Activated CD4-positive, CD25-positive, alpha-beta regulatory T cell treated with anti-CD3 and anti-CD28 coated beads, Interleukin-2, amount 50 U/mL, for 72 hours (primary cell): ENCODE measurements around the gene TNFRSF6B.
A peak's percentile ranks its signal among the peaks of the same experiment; 100 is the strongest.
"Not testable (repeated sequence)": the region's sequence is repeated elsewhere in the genome, so short reads cannot be mapped to it uniquely, and the experiment has no call there.

Experiments used
- DNase-seq: peaks from one replicate; pipeline ENCODE4 v3.0.0; 2021

Gene TNFRSF6B

DNA sequence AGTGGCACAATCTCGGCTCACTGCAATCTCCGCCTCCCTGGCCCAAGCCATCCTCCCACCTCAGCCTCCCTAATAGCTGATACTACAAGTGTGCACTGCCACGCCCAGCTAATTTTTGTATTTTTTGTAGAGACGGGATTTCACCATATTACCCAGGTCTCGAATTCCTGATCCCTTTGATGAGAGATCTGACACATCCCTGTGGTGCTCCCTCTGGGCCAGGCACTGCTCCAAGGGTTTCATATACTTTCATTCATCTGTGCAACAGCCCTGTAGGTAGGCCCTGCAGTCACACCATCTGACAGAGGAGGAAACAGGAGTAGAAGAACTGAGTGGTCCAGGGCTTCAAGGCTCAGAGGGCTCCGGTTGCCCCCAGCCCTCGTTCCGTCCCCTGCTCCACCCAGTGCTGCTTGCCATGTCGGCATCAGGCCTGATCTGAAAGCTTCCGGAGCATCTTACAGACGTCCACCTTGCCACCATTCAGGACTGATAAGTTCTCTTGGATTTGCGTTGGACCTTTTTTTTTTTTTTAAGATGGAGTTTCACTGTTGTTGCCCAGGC lies 14.7 kb downstream of the TNFRSF6B start:
- DNase-seq, result no peak

DNA sequence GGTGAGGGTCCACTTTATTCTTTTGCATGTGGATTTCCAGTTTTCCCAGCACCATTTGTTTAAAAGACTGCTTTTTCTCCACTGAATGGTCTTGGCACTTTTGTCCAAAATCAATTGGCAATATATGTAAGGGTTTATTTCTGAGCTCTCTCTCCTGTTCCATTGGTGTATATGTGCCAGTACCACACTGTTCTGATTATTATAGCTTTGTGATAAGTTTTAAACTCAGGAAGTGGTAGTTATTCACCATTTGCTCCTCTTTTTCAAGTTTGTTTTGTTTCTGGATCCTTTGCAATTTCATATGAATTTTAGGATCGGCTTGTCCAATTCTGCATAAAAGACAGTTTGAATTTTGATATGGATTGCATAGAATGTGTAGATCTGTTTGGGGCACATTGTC lies 15.7 kb downstream of the TNFRSF6B start:
- DNase-seq, result no peak

DNA sequence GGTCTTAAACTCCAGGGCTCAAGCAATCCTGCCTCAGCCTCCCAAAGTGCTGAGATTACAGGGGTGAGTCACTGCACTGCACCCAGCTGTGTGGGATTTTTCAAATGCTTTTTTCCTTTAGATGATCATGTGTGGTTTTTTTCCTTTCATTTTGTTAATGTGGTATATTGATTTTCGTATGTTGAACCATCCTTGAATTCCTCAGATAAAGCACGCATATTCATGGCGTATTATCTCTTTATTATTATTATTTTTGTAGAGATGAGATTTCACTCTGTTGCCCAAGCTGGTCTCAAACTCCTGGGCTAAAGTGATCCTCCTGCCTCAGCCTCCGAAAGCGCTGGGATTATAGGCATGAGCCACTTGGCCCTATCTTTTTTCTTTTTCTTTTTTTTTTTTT lies 18.4 kb downstream of the TNFRSF6B start:
- no peak for DNase-seq

DNA sequence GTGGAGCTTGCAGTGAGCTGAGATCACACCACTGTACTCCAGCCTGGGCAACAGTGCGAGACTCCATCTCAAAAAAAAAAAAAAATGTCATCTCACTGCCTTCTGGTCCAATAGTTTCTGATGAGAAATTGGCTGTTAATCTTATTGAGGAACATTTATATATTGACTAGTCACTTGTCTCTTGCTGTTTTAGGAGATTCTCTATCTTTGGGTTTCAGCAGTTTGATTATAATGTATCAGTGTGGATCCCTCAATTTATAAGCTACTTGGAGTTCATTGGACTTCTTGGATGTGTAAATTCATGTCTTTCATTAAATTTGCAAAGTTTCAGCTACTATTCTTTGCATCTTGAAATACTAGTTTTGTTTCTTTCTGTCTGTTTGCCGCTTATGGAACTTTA lies 22.5 kb downstream of the TNFRSF6B start:
- DNase-seq, result no peak

DNA sequence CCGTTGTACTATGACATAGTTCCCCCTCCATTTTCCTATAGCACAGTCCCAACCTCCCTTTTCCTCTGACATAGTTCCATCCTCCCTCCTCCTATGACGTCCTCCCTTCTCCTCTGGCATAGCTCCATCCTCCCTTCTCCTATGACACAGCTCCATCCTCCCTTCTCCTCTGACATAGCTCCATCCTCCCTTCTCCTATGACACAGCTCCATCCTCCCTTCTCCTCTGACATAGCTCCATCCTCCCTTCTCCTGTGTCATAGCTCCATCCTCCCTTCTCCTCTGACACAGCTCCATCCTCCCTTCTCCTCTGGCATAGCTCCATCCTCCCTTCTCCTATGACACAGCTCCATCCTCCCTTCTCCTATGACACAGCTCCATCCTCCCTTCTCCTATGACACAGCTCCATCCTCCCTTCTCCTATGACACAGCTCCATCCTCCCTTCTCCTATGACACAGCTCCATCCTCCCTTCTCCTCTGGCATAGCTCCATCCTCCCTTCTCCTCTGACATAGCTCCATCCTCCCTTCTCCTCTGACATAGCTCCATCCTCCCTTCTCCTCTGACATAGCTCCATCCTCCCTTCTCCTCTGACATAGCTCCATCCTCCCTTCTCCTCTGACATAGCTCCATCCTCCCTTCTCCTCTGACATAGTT lies 26.6 kb downstream of the TNFRSF6B start:
- DNase-seq, result not testable (repeated sequence)

DNA sequence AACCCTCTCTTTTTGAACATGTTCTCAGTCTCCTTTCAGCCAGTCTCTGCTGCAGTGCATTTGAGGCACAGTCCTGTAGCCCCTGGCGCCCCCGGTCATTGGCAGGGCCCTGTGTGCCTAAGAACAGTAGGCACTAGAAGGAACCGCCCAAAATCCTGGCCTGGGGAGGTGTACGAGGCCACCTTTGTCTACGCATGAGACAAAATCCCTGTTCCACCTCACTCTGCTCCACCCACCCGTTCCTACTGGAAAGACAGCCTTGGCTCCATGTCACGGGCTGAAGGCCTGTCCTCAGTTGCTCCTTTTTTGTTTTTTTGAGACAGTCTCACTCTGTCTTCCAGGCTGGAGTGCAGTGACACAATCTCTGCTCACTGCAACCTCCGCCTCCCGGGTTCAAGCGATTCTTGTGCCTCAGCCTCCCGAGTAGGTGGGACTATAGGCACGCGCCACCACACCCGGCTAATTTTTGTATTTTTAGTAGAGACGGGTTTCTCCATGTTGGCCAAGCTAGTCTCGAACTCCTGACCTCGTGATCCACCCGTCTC lies 33.8 kb downstream of the TNFRSF6B start:
- DNase-seq, result not testable (repeated sequence)

DNA sequence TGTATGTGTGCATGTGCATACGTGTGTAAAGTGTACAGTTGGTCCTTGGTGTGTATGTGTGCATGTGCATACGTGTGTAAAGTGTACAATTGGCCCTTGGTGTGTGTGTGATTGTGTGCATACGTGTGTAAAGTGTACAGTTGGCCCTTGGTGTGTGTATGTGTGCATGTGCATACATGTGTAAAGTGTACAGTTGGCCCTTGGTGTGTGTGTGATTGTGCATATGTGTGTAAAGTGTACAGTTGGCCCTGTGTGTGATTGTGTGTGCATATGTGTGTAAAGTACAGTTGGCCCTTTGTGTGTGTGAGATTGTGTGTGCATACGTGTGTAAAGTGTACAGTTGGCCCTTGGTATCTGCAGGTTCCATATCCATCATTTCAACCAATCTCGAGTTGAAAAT lies 35.0 kb downstream of the TNFRSF6B start:
- DNase-seq, result no peak

DNA sequence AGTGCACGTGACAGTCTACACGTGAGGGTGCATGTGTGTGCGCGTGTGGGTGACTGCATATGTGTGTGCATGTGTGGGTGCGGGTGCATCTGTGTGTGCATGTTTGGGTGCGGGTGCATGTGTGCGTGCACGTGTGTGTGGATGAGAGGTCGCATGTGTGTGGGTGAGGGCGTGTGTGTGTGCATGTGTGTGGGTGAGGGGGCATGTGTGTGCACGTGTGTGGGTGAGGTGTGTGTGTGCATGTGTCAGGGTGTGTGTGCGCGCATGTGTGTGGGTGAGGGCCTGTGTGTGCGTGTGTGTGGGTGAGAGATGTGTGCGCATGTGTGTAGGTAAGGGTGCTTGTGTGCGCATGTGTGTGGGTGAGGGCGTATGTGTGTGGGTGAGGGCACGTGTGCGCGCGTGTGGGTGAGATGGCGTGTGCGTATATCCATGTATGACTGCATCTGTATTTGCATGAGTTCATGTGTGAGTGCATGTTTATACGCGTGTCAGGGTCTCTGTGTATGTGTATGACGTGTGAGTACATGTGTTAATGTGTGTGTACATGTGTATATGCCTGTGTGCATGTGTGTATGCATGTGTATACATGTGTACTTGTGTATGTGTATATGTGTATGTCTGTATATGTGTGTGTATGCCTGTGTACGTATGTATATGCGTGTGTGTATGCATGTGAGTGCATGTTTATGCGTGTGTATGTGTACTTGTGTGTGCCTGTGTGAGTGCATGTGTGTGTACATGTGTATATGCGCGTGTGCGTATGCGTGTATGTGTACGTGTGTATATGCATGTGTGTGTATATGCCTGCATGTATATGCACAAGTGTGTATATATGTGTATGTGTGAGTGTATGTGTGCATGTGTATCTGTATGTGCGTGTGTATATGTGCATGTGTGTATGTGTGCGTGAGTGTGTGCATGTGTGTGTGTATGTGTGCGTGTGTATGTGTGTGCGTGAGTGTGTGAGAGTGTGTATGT lies 36.0 kb downstream of the TNFRSF6B start:
- no peak for DNase-seq

DNA sequence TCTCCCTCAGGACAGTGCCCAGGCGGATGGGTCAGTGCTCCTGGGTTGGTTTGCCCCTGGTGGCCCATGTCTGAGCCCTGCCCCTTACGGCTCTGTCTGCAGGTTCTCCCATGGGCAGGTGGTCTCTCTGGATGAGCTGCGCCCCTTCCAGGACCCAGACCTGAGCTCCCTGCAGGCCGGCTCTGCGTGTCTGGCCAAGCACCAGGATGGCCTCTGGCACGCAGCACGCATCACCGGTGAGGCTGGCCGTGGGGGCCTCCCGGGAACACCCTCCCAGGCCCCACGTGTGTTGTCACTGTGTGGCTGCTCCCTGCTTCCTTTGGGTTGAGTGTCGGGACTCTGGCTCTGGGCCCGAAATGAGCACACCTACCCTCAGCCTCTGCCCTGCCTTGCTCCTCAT lies 36.7 kb downstream of the TNFRSF6B start:
- no peak for DNase-seq

DNA sequence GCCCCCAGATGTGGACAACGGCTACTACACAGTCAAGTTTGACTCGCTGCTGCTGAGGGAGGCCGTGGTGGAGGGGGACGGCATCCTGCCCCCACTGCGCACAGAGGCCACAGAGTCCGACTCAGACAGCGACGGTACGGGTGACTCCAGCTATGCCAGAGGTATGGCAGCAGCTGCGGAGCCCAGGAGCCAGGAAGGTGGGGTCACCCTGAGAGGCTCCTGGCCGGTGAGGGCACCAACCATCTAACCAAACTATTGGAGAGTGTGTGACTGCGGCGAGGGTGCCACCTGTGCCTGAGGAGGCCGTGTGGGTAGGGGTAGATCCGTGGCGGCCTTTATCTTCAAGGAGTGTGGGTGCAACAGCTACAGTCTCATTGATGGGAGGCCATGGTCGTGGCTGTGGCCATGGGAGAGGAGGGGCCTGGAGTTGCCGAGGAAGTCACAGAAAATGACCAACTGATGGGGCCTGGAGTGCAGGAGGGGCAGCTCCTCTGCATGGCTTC lies 37.2 kb downstream of the TNFRSF6B start:
- DNase-seq, result no peak

DNA sequence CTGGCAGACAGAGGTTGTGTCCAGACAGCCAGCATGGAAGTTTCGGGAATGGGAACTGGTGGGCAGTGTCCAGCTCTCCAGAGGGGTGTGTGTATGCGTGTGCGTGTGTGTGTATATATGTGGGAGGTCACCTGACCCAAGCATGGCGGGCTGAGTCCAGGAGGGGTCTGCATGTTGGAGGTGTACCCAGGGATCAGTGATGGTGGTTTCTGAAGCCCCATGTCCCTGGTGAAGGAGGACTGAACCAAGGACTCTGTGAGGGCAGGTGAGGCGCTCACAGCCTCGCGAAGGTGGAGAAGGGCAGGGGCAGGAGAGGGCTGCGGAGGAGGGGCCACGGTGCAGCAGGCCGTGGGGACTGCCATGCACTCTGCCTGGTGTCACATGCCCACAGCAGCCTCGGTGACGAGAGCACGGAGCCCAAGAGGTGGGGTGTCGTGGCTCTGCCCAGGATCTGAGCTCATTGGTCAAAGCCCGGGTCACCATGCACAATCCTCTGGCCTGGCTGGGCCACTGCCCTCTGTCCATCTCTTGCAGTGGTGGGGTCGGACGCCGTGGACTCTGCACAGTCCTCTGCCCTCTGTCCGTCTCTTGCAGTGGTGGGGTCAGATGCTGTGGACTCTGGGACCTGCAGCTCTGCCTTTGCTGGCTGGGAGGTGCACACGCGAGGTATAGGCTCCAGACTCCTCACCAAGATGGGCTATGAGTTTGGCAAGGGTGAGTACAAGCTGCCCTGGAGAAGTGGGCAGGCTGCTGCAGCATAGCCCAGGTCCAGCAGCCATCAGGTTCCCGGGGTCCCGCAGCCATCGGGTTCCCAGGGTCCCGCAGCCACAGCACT lies 37.9 kb downstream of the TNFRSF6B start:
- DNase-seq, result no peak

DNA sequence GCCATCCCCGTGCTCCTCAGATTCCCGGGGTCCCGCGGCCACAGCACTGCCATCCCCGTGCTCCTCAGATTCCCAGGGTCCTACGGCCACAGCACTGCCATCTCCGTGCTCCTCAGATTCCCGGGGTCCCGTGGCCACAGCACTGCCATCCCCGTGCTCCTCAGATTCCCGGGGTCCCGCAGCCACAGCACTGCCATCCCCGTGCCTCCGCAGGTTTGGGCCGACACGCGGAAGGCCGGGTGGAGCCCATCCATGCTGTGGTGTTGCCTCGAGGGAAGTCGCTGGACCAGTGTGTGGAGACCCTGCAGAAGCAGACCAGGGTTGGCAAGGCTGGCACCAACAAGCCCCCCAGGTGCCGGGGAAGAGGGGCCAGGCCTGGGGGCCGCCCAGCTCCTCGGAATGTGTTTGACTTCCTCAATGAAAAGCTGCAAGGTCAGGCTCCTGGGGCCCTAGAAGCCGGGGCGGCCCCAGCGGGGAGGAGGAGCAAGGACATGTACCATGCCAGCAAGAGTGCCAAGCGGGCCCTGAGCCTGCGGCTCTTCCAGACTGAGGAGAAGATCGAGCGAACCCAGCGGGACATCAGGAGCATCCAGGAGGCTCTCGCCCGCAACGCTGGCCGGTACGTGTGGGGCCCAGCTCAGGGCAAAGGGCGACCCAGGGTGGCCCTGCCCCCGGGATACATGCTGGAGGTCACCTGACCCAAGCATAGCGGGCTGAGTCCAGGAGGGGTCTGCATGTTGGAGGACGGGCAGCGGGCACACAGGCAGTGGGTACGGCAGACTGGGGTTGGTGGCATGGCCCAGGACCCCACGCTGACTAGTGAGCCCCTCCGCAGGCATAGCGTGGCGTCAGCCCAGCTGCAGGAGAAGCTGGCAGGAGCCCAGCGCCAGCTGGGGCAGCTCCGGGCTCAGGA lies 38.8 kb downstream of the TNFRSF6B start:
- no peak for DNase-seq

DNA sequence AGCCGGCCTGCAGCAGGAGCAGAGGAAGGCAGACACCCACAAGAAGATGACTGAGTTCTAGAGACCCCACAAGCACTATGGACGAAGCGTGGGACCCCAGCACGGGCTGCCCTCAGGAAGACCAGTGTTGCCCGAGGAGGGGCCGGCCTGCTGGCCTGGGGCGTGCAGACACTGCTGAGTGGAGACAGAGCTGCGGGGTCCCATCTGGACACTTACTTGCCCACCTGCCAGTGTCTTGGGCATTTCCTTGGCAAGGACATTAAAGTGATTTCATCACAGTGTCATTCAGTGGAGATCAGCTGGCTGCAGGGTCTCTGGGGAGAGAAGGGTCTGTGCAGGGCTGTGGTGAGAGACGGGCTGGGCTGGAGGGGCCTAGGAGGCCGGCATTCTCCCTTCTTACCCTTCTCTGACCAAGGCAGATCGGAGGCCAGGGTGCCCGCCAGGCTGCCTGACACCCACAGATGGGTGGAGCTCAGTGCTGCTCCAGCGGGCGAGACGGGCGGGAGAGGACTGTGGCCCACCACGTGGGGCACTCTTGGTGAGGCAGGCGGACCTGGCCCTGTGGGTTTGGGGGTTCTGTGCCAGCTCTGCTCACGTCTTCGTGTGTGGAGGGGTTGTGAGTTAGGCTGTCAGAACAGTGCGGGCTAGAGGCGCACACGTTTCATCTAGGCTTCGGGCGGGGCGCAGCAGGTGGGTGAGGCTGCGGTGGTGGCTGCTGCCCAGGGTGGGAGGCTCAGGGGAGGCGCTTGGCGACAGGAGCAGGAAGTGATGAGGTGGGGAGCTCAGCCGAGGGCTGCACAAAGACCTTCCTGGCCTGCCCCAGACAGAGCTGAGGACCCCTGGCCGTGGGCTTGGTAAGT lies 39.6 kb downstream of the TNFRSF6B start, which contains the start of gene LIME1:
Gene LIME1, plus strand, starts transcription at position 806 of the 860 bp plus-strand sequence. CDS start 886 bp downstream, outside the sequence.
- peak; percentile 60 for DNase-seq

DNA sequence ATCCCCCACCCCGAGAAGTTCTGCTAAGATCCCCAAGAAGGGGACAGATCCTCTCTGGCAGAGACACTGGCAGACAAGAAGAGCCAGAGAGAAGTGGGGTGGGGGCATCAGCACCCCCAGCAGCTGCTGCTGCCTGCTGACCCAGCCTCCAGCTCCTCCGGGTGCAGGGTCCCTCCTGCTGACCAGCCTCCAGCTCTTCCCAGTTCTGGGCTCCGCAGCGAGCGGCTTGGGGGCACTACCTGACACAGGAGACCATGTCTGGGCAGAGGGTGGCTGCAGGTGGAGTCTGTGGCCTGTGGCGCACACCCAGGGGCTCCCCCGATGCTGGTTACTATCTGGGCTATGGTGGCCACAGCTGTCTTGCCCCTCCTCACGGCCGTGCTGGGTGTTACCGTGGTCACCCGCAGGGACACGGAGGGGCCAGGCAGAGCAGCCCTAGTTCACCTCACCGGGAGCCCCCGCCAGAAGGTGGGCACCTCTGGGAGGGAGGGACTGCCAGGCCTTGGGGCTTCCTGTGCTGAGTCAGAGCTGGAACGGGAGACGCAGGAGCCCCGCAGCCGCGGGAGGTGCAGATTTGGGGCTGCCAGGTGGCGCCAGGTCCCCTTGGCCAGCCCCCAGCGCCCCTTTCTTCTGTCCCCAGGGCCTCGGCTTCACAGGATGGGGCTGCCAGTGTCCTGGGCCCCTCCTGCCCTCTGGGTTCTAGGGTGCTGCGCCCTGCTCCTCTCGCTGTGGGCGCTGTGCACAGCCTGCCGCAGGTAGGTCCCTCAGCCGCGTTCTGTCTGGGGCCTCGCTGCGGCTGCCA lies 40.6 kb downstream of the TNFRSF6B start:
- peak; percentile 64 for DNase-seq

DNA sequence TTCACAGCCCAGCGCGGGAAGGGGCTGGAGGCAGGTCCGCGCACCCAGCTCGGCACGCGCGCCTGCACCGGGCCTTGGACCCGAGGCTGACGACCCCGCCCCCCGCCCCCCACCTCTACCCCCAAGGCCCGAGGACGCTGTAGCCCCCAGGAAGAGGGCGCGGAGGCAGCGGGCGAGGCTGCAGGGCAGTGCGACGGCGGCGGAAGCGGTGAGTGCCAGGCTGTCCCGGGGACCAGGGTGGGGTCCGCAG lies 41.2 kb downstream of the TNFRSF6B start:
- DNase-seq, result no peak

DNA sequence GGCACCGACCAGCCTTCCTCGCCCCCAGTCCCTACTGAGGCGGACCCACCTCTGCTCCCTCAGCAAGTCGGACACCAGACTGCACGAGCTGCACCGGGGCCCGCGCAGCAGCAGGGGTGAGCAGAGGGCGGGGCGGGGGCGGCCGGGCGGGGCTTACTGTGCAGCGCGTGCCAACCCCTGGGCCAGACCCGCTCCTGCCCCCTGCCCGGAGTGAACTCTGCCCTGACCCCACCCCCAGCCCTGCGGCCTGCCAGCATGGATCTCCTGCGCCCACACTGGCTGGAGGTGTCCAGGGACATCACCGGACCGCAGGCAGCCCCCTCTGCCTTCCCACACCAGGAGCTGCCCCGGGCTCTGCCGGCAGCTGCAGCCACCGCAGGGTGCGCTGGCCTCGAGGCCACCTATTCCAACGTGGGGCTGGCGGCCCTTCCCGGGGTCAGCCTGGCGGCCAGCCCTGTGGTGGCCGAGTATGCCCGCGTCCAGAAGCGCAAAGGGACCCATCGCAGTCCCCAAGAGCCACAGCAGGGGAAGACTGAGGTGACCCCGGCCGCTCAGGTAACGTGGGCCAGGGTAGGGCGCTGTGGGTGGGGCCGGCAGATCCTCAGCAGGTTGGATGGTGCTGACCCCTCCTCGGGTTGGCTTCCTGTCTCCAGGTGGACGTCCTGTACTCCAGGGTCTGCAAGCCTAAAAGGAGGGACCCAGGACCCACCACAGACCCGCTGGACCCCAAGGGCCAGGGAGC lies 41.7 kb downstream of the TNFRSF6B start:
- DNase-seq, result no peak

DNA sequence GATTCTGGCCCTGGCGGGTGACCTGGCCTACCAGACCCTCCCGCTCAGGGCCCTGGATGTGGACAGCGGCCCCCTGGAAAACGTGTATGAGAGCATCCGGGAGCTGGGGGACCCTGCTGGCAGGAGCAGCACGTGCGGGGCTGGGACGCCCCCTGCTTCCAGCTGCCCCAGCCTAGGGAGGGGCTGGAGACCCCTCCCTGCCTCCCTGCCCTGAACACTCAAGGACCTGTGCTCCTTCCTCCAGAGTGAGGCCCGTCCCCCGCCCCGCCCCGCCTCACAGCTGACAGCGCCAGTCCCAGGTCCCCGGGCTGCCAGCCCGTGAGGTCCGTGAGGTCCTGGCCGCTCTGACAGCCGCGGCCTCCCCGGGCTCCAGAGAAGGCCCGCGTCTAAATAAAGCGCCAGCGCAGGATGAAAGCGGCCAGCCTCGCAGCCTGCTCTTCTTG lies 42.3 kb downstream of the TNFRSF6B start:
- DNase-seq, result no peak
